M059J (cell line): Measurements from ENCODE around the gene IZUMO1. TPM values are rescaled to one million over a fixed set of nuclear protein-coding genes. Genes with fewer than 3 reads are reported as not detected.
"Not testable (repeated sequence)": the region's sequence is repeated elsewhere in the genome, so short reads cannot be mapped to it uniquely, and the experiment has no call there.

ENCODE experiments used
- DNase-seq: peaks from one replicate; pipeline ENCODE4 v3.0.0-alpha.2; 2012; ENCODE audit warnings: low read depth
- total RNA-seq: library from RNA; depleted of rRNA; stranded (reverse); fragments of >200 nt; shearing (Covaris generic); gene quantifications from 2 replicates; pipeline ENCODE4 v1.2.3, GENCODE V29; 2014; rRNA removed

Gene IZUMO1
- total RNA-seq: not detected in 2 replicates

DNA sequence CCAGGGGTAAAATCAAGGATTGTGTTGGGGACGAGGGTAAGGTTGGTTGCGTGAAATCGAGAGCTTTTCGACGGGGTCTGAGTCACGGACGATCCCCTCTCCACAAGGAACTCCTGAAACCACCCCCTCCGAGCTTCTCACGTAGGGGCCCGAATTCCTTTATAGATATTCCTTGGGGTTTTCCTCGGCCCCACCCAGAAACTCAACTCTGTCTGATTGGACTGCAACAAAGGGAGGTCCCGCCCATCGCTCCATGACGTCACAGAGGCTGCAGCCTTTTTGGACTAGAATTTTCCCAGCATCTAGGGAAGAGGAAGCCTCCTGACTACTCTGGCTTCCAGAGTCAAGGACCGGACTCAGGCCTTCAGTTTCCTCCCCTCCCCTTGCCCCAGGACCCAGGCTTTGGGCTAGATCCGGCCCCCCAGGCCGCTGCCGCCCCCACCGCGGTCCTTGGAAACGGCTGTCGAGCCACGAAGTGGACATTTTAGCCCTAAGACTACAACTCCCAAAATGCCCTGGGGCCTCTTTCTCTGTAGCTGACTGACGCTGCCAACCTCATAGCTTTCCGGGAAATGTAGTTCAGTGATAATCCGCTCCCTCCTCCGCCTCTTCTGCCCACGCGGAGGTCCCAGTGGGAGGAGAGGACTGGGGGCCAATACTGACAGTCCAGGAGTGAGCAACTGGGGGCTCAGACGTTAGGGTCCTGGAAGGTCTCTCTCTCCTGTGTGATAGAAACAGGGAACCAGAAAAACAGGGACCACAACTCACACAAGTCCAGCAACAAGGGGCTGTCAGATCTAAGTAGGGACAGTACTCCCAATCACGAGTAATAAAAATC is at the start of gene IZUMO1:
Gene IZUMO1, minus strand, starts transcription at position 172 of the 838 bp plus-strand sequence. CDS start 1,050 bp downstream, outside the sequence.
- DNase-seq: peak; percentile 83

DNA sequence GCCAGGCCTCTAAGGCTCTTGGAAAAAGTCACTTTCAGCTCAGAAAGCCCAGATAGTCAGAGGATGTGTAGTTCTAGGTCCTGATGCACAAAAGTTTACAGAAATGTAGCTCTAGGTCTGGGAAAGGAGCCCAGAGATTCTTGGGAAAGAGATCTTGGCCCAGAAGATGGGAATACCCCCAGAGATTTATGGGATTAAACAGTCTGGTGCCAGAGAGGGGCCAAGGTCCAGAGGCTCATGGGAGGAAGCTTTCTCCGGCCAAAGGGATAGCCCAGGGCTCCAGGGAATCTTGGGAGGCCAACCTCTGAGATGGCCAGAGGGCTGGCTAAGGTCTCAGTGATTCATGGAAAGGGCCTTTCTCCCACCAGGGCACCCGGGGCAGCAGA is 49.0 kb upstream of the IZUMO1 start:
- no peak for DNase-seq

DNA sequence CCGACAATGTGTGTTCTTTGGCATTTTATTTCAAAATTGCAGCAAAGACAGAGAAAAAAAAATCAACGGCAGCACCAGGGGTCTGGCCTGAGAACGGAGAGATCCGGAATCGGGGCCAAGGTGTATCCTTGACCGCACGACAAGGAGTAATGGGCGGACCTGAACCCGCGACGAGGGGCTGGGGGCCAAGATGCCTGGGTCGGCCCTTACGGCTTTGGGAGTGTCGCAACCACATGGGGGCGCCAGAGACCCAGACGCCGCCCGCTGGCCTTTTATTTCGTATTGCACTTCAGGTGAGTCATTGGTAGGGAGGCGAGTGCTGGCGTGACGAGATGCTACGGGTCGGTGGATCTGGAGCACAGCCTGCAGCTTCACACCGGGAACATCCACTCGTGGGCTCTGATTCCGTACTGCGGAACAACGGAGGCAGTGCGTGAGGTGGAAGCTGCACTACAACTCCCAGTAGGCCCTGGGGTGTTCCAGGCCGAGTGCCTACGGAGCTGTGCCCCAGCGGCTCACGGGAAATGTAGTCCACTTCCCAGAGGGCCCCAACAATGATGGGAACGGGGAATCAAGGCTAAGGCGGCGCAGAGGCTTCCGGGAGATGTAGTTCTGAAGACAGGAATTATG is 48.5 kb upstream of the IZUMO1 start:
- DNase-seq: peak; percentile 93

DNA sequence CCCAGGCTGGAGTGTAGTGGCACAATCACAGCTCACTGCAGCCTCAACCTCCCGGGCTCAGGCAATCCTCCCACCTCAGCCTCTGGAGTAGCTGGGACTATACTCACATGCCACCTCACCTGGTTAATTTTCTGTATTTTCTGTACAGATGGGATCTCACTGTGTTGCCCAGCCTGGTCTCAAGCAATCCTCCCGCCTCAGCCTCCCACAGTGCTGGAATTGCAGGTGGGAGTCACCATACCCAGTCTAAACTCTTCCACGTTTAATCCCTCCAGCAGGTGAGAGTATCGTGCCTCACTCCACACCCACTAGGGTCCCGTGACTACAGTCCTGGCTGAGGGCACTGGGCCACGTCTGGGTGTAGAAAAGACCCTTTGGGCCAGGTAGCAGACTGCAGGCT is 47.6 kb upstream of the IZUMO1 start:
- DNase-seq: no peak

DNA sequence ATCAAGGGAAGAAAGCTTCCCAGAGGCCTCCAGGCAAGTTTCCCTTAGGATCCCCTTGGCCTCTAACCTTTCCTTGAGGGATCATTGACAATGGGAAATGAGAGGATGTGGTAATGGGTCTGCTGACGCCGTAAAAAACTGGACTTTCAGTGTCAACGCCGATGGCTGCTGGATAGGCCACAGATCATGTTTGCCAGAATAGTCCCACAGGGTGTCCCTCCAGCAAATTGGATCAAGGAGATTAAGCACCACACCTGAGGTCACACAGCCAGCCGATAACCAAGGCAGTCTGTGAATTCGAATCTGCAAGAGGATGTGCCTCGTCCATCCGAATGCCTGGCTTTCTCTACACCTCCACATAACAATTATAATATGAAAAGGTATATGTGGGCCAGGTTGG is 46.6 kb upstream of the IZUMO1 start:
- no peak for DNase-seq

DNA sequence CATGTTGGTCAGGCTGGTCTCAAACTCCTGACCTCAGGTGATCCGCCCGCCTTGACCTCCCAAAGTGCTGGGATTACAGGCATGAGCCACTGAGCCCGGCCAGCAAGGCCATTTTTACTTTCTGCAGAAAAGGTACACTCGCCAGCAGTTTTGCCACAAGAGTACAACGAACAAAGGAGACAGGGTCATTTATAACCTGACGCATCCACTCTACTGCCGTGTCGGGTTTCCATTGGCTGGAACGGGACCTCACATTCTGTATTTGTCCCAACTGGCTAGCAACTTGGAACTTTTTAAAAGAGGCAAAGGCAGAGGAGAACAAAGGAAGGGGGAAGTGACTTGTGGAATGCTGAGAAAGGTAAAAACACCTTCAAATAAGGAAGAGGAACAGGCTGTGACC is 40.6 kb upstream of the IZUMO1 start:
- not testable (repeated sequence) for DNase-seq

DNA sequence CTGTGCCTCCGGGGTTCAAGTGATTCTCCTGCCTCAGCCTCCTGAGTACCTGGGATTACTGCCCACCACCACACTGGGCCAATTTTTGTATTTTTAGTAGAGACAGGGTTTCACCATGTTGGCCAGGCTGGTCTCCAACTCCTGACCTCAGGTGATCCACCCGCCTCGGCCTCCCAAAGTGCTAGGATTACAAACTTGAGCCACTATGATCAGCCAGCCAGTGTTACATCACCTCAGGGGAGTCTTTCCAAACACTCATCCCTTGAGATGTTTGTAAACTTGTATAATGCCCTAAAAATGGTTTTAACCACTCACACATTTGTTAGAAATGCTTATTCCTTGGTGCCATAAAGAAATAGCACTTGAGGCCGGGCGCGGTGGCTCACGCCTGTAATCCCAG is 39.7 kb upstream of the IZUMO1 start:
- DNase-seq: not testable (repeated sequence)

DNA sequence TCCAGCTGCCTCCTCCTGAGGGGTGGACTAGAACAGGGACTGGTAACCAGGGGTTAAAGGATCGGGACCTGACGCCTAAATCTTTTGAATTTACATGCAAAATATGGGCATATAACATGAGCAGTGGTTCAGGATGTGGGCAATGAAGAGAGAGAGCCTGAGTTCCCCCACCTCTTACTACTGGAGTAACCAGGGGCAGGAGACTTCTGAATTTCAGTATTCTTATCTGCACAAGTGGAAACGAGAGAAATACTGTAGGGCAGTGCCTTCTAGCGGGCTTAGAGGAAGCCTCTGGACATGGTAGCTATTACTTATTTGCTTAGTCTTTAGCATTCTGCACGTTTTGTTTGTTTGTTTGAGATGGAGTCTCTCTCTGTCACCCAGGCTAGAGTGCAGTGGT is 37.8 kb upstream of the IZUMO1 start:
- DNase-seq: peak; percentile 34

DNA sequence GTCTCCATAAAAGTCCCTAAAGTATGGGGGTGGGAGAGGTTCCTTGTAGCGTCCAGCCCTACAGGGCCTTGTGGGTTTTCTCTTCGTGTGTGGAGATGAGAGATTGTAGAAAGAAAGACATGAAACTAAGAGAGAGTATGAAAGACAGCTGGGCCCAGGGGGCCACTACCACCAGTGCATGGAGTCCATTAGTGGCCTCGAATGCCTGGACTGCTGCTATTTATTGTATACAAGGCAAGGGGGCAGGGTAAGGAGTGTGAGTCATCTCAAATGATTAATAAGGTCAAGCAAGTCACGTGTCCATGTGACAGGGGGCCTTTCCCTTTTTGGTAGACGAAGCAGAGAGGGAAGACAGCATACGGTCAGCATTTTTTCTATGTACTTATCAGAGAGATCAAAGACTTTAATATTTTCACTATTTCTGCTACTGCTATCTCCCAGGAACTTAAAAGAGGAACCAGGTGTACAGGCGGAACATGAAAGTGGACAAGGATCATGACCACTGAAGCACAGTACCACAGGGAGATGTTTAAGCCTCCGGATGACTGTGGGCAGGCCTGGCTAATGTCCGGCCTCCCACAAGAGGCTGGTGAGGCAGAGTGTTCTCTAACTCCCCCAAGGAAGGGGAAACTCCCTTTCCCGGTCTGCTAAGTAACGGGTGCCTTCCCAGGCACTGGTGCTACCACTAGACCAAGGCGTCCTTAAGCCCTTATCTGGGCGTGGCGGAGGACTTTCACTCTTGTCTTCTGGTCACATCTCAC is 34.1 kb upstream of the IZUMO1 start:
- DNase-seq: peak; percentile 76

DNA sequence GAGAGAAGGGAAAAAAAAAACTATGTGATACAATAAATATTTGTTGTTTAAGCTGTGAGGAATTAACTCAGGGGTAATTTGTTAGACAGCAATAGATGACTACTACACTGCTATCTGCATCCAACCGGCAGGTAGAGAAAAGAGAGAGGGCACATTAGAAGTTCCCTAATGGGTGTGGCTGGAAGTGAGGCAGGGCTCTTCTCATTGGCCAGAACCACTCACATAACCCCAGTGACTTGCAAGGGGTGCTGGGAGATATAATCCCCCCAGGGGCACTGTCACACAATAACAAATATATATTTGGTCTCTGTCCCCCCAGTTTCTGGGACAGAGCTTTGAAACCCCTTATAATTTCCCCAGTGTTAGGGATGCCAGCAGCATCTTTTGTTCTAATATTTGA is 32.9 kb upstream of the IZUMO1 start:
- DNase-seq: no peak

DNA sequence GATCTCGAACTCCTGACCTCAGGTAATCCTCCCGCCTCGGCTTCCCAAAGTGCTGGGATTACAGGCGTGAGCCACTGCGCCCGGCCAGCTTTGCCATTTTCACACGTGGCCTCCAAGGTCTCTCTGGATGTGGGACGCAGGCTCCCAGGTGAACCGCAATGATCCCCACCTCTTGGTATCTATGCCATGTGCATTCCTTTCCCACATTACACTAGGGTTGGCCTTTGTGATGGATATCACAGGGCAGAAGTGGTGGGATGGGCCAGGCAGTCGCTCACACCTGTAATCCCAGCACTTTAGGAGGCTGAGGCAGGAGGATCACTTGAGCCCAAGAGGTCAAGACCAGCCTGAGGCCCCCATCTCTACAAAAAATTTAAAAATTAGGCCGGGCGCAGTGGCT is 31.0 kb upstream of the IZUMO1 start:
- no peak for DNase-seq

DNA sequence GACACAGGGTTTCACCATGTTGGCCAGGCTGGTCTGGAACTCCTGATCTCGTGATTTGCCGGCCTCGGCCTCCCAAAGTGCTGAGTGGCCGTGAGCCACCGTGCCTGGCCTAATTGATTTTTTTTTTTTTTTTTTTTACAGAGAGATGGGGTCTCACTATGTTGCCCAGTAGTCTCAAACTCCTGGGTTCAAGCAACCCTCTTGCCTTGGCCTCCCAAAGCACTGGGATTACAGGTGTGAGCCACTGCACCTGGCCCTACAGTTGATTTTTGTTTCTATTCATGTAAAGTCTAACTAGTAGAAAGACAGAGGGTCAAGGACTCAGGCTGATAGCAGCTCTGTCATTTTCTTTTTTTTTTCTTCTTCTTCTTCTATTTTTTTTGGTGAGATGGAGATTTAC is 30.4 kb upstream of the IZUMO1 start:
- no peak for DNase-seq

DNA sequence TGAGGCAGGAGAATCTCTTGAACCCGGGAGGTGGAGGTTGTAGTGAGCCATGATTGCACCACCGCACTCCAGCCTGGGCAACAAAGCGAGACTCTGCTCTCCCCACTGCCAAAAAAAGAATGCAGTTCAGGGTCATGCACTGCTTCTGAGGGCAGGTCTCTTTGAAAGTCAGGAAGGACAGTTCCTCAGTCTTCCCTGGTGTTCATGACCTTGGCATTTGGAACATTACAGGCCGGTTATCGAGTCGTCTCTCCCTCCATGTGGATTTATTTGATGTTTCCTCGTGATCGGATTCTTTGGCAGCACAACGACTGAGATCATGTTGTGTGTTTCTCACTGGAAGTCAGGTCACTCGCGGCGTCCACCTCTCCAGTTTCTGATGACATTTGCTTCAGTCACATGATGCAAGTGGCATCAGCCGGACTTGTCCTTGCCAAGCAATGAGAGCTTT is 25.8 kb upstream of the IZUMO1 start:
- DNase-seq: no peak

DNA sequence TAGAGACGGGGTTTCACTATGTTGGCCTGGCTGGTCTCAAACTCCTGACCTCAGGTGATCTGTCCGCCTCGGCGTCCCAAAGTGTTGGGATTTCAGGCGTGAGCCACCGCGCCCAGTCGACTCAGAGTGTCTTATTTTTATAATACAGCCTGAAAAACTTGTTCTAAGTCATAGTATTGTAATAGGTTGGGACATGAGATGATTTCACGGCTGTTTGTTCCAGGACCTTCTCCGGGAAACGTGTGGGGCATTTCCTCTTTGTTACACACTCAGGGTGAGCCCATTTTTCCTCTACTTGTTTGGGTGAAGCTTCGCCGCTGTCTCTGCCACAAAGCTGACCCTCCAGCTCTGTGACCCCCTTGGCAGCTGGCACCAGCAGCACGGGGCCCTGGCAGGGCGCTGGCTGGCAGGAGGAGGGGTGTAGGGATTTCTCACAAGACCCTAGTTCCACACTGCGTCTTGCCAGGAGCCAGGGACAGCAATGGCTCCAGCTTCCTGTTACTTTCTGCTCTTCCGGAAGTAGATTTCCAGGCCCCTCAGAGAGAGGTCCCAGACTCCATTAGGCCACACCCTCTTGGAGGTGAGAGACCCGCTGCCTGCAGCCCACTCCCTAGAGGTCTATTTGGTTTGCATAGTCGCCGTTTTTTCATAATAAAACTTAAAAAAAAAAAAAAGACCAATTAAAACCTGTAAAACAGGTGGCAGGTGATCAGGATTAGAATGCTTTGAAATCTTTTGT is 24.2 kb upstream of the IZUMO1 start:
- no peak for DNase-seq

DNA sequence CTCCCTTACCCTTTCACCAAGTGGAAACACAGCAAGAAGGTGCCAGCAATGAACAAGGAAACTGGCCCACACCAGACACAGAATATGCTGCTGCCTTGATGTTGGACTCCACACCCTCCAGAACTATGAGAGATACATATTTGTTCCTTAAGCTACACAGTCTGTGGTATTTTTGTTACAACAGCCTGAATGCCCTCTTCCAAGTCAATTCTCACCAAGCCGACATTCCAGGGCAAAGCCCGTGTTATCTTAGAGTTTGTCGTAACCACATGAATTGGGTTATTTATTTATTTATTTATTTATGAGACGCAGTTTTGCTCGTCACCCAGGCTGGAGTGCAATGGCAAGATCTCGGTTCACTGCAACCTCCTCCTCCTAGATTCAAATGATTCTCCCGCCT is 23.6 kb upstream of the IZUMO1 start:
- DNase-seq: peak; percentile 77

DNA sequence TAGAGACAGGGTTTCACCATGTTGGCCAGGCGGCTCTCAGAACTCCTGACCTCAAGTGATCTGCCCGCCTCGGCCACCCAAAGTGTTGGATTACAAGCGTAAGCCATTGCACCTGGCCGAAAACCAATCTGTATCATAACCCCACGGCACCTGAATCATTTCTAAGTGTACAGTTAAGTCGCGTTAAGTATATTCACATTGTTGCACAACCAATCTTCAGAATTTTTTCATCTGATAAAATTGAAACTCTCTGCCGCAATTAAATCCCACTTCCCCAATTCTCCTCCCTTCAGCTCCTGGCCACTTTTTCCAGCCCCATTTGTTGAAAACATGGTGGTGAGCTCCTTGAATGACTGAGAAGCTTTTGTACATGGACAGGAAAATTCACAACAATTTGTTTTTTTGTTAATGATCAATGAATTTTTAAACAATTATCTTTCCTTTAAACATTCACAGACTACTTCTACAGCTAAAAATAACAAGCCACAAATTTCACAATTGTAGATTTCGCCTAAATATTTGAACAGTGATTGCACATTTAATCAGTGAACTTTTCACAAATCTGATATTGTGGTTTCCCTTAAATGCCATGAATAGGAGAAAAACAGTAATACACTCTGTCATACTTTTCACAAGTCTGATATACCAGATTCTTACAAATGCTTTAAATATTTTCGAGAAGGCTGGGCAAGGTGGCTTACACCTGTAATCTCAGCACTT is 22.4 kb upstream of the IZUMO1 start:
- no peak for DNase-seq

DNA sequence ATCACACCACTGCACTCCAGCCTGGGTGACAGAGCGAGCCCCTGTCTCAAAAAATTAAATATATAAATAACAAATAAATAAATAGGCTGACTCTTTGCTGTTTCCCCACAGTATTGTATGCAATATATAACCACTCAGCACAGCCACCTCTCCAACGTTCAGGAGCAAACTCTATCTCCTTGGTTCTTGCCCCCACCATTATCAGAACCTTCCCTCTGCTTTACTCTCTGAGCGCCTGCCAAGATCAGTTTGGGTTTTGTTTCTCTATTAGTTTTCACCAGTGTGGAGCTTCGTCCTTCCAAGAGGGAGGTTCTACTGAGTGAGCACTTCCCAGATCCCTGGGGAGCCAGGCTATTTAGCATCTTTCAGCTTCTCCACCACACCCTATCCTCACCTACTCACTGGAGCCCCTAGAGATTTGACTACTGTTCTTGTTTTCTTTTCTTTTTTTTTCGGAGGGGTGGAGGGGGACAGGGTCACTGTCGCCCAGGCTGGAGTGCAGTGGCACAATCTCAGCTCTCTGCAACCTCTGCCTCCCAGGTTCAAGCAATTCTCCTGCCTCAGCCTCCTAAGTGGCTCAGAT is 21.6 kb upstream of the IZUMO1 start:
- not testable (repeated sequence) for DNase-seq

DNA sequence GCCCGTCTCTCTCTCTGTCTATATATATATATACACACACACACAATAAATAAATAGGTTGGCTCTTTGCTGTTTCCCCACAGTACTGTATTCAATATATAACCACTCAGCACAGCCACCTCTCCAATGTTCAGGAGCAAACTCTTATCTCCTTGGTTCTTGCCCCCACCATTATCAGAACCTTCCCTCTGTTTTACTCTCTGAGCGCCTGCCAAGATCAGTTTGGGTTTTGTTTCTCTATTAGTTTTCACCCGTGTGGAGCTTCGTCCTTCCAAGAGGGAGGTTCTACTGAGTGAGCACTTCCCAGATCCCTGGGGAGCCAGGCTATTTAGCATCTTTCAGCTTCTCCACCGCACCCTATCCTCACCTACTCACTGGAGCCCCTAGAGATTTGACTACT is 19.1 kb upstream of the IZUMO1 start:
- not testable (repeated sequence) for DNase-seq

DNA sequence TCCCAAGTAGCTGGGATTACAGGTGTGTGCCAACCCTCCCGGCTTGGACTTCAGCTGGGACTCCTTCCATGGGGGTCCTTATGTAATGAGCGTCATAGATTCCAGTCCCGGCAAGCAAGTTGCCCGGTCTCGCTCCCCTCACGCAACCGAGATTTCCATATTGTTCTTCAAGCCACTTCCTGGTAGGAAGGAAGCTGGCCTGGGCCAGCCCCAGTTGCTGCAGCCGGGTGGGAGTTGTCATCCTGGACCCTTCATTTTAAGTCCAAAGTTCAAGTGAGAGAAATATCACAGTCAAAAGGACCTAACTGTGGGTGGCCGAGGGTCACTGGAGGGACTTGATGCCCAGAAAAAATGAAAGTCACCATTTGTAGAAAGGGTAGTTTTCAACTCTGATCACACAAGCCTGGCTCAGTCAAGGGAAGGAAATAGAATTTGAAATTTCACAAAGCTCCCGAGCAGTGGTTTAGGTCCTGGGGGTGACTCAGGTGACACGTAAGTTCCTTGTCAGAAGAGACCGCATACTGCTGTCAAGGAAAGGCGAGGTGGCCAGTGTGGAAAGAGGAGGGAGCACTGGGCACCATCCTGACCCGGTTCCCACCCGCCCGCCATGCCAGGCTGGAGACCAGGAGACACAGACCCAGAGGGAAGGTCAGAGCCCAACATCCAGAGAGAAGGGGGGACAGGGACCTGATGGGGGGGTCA is 13.9 kb upstream of the IZUMO1 start:
- peak; percentile 76 for DNase-seq

DNA sequence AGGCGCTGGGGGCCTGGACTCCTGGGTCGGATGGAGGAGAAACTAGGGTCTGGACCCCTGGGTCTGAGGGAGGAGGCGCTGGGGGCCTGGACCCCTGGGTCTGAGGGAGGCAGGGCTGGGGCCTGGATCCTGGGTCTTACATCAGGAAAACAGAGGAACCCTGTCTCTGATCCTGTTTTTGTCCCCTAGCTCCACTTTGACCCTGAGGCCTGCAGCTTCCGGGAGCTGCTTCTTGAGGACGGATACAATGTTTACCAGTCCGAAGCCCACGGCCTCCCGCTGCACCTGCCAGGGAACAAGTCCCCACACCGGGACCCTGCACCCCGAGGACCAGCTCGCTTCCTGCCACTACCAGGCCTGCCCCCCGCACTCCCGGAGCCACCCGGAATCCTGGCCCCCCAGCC is 11.0 kb upstream of the IZUMO1 start:
- DNase-seq: no peak
